ENCODE data around the gene GABRG1.

GABRG1 gene

GRCh38 chr4:45989775-45990174, 134.1 kb downstream of the GABRG1 start:
- H3K27me3 ChIP-seq (replicated peaks; ENCODE audit: control insufficient read depth, insufficient read depth, low read length) = no peaks in the 10 kb centered on the region
- no peak for DNase-seq (ENCODE audit: extremely low read depth, insufficient read length)
- TF ChIP-seq CTCF (IDR thresholded peaks at IDR 0.05; ENCODE audit: insufficient read depth, low read length, poor library complexity, severe bottlenecking) = no peak
- H3K4me3 ChIP-seq (replicated peaks; ENCODE audit: low read depth, low read length) = no peak overlapping the region
- H3K36me3 ChIP-seq (ENCODE audit: control insufficient read depth, insufficient read depth, low read length) = no peaks in the 10 kb centered on the region

GRCh38 chr4:45987858-45988257, 136.0 kb downstream of the GABRG1 start:
- H3K27me3 ChIP-seq (replicated peaks; ENCODE audit: control insufficient read depth, insufficient read depth, low read length) = no peaks in the 10 kb centered on the region
- DNase-seq (ENCODE audit: extremely low read depth, insufficient read length) = no peak
- H3K36me3 ChIP-seq (ENCODE audit: control insufficient read depth, insufficient read depth, low read length) = no peaks in the 10 kb centered on the region
- no peak for TF ChIP-seq CTCF (IDR thresholded peaks at IDR 0.05; ENCODE audit: insufficient read depth, low read length, poor library complexity, severe bottlenecking)
- H3K4me3 ChIP-seq (replicated peaks; ENCODE audit: low read depth, low read length) = no peak overlapping the region

Data from GM06990 (cell line).